Middle frontal gyrus (tissue), 1 donor: Measurements from ENCODE around the gene CCDC149.

ENCODE experiments used
- DNase-seq: peaks from one replicate; pipeline ENCODE4 v3.0.0-alpha.2; 2015; ENCODE audit warnings: low spot score; ENCODE audit errors: extremely low spot score

The CCDC149 gene

DNA sequence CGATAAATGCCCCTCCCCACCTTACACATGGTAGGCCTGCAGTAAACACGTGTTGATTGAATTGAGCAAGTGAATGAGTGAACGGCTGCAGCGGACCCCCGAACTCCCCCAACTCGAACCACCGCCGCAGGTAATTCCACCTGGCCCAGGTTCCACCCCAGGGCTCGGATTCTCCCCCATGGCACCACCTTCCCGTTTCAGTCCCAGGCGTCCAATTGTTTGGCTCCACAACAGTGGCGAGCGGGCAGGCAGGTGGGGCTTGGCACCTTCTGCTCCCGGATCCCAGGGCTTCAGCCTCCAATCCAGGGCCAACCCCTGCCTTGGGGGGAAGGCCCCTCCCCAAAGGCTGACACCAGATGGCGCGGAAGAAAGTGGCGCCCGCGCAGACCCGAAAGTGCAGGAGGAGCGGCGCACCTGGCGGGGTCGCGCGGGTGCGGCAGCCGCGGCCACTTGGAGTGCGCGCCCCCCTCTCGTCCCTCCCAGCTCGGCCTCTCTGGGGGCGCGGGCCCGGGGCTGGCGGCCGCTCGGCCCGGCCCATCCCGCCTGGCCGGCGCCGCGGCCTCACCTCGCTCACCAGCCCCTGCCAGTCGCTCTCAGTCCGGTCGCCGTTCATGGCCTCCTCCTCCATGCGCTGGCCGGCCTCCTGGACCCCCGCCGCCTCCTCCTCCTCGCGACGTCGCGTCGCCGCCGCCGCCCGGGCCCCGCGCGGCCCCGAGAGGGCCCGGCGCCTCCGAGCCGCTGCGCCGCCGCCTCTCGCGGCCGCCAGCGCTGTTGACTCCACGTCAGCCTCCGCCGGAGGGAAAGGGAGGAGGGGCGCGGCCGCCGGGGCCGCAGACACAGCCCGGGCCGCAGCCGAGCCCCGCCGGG, at the start of gene CCDC149:
Gene CCDC149, minus strand, starts transcription at position 791 of the 867 bp plus-strand sequence. Its CDS starts 178 bp downstream, at position 613.
- DNase-seq, result no peak

GRCh38 chr4:24957886-24958285, 45.0 kb upstream of the CCDC149 start:
- no peak for DNase-seq

DNA sequence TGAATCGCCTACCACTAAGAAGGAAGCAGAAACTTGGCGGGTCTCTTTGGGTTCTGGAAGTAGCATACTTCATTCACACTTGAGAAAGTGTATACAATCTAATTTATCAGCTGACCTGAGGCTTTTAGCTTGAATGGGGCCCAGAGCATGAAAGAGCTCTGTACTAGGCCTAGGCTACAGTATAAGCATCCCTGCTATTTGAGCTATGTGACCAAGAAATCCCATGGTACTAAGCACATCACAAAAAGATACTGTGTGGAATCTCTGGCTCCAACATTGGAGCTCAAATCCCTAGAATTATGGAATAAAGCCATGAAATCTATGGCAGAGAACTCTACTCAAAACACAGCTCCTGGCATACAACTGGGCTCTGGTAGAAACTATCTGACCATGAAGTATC, 43.9 kb upstream of the CCDC149 start:
- no peak for DNase-seq

DNA sequence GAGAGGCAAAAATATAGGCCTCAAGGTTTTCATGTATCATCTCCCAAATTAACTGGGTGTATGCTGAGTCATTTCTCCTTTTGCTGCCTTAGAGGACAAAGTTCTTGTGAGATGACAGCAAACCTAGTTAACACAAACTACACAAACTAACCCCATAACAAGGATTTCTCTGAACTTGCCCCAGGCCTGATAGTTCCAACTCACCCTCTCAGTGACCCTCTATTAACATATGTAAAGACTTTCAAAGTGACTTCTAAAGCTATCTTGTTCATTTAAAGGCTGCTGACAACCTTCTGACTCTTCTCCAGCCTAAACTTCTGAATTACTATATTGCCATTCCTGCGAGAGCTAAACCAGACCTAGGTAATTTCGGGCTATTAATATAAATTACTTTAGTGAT, 43.2 kb upstream of the CCDC149 start:
- no peak for DNase-seq

GRCh38 chr4:24952667-24953066, 39.8 kb upstream of the CCDC149 start:
- no peak for DNase-seq

GRCh38 chr4:24949970-24950369, 37.1 kb upstream of the CCDC149 start:
- no peak for DNase-seq

DNA sequence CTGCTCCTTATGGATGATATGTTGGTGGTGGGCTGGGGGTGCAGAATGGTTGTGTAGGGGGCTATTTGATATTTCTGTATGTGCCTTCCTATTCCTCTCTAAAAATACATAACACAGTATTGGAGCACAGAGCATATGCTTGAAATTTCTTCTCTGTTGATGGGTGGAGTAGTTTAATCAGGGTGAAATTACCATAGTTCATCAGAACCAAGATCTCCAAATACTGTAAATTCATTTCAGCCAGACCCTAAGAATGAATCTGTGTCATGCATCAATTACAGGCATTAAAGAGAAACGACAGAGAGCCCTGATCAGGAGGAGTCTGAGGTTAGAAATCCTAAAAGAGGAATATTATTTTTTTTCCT, 25.1 kb upstream of the CCDC149 start:
- DNase-seq, result no peak

- no peak for DNase-seq
Observed at GRCh38 chr4:24937176-24937916, 24.5 kb upstream of the CCDC149 start.

DNA sequence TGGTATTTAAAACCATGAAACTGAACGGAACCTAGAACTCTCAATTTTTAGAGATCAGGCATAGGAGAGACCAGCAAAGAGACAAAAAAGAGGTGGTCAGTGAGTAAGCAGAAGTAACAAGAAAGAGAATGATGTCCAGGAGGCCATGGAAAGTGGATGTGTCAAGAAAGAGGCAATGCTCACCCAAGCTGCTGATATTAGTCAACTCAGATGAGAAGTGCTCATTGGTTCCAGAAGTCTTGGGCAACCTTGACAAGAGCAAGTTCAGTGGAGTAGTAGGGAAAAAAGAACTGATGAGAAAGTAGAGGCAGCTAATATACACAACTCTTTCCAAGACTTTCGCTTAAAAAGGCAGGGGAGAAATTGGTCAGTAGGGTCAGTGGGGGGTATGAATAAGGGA, 23.0 kb upstream of the CCDC149 start:
- no peak for DNase-seq

DNA sequence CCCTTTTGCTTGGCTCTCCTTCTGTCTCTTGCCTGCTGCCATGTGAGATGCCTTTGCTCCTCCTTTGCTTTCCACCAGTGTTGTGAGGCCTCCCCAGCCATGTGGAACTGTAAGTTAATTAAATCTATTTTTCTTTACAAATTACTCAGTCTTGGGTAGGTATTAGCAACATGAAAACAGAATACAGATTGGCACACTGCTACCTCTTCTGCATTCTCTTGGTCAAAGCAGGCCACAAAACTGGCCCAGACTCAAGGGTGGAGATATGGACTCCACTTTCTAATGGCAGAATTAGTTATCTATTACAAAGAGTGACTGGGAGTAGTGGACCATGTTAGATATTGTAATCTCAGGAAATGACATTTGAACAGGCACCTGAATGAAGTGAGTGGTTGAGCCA, 21.5 kb upstream of the CCDC149 start:
- DNase-seq, result no peak

DNA sequence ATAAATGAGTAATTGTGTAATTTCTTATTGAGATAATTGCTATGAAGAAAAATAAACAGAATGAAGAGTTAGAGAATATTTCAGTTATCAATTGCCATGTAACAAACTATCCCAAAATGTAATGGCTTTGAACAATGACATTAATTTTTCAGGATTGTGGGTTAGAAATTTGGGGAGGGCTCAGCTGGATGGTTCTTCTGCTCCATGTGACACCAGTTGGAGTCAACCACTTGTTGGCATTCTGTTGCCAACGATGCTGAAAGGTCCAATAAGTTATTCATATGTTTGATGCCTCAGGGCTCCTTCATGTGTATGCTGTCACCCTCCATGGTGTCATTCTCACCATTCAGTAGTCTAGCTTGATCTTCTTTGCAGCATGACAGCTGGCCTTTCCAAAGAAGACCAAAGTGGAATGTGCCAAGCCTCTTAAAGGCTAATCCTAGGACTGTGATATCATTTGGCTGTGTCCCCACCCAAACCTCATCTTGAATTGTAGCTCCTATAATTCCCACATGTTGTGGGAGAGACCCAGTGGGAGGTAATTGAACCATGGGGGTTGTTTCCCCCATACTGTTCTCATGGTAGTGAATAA, 20.9 kb upstream of the CCDC149 start:
- no peak for DNase-seq

DNA sequence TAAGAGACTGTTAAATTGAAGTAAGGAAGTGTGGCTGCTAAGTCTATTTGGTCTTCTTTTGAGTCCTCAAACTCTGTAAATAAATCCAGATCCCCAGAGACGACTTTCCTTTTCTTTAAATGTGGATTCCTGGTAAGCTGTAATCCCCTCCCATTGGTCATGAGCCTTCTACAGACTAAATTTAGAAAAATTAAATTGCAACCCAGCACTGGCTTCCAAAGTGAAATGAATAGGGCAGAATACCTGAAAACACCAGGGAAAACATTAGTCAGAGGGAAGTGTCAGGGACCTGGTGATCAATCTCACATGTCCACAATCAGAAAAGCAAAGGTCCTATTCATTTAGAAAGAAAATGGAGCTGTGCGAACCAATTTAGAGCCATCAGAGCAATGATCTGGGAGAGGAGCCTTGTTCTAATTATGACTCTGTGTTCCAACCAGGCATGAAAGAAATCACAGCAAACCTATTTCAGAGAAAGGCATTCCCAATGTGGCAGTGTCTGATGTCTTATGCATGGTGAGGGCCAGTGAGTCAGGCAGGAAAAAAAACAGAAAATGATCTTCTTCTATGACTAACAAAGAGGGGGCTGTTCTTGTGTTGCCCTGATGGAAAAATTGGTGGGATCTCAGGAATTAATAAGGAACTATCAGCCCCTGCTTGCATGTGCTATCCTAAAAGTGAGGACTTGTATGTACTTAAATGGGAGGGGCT, 19.8 kb upstream of the CCDC149 start:
- DNase-seq, result no peak

GRCh38 chr4:24930151-24930550, 17.3 kb upstream of the CCDC149 start:
- no peak for DNase-seq

DNA sequence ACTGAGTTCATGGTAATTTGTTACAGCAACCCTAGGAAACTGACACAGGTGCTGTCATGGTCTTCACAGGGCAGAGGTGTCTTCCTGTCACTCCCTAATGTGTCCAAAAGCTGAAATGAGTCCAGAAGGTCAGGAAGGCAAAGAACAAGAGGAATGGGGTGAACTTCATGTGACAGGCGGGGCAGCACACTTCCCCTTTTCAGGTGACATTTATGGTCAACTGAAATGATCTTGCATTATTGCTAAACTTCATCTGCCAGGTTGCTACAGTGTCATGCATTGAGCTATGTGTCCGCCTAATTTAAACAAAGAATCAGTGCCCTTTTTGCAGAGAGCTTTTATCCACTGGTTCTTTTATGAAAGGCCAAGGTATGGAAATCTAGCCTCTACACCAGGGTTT, 15.9 kb upstream of the CCDC149 start:
- no peak for DNase-seq

DNA sequence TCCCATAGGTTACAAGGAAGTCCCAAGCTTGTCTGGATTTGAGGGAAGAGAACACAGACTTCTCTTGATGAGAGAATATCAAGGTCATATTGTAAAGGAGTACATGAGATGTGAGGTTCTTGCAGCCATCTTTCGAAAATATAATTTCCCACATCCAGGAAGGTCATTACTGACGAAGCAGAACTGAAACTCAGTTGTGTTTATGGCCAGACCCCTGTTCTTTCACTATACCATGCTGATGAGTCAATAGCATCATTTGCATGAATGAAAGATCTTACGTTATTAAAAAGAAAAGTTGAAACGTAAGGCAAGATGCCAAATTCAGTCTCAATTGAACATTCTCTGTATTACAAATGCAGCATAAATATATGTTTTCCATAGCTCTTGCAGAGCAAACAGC, 14.2 kb upstream of the CCDC149 start:
- no peak for DNase-seq

DNA sequence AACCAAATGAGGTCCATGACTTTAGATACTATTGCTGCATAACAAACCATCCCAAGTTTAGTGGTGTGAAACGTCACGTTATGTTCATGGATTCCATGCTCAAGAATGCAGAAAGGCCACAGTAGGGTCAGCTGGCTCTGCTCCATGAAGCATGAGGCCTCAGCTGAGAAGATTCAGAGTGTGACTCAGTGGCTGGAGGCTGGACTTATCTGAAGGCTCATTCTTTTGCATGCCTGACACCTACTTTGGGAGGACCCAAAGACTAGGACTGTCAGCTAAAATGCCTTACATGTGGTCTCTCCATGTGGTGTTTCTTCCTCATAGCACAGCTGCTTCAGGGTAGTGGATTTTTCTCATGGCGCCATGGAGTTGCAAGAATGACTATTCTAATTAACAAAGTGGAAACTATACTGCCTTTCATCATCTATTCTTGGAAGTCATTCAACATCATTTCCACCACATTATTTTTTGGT, 11.5 kb upstream of the CCDC149 start:
- no peak for DNase-seq

GRCh38 chr4:24923550-24923949, 10.7 kb upstream of the CCDC149 start:
- no peak for DNase-seq

DNA sequence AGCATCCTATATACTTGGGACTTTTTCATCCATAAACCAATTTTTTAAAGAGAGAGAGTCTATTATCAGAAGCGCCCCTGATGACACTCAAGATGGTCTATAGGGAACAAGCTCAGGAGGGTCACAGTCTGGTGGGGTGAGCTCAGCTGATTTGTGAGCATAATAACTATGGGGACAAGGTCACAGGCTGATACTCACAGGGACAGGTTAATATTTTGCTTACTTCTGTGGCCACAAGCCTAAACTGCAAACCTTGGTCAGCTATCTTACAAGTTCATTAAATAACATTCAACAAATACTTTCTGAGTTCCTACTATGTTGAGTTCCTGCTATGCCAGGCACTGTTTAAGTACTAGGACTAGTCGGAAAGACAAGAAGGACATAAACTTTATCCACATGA, 10.2 kb upstream of the CCDC149 start:
- no peak for DNase-seq

DNA sequence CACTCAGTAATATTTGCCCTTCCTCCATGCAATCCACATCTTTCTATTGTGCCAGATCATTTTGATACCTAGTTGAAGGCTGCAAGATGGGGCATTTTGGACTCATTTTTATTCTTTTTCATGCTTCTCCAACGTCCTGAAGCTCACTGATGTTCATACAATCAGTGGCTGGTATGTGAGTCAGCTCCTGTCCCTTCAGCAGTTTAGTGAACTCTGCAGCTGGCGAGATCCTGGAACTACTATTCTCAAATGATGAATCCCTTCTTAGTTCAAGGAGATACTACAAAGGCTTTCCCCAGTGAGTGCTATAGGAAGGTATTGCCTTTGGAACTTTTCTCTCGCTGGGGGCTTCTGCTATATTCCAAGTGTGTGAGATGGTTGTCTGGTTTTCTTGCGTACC, 9.6 kb upstream of the CCDC149 start:
- DNase-seq, result no peak

DNA sequence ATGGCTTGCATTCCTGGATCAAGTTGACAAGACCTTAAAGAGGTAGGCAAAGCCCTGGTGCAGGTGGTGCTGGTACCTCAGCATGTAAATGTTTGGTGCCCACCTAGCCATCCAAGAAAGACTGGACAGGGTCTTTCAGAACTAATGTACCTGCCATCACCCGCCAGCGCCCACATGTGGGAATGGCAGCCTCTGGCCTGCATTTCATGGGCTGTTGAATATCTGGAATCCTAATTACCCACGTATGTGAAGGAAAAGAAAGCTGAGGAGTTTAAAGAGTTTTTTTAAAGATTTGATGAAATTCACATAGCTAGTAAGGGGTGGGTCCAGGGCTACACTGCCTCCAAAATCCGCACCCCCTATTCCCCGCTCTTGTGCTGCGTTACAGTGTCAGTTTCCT, 8.6 kb upstream of the CCDC149 start:
- DNase-seq, result no peak

DNA sequence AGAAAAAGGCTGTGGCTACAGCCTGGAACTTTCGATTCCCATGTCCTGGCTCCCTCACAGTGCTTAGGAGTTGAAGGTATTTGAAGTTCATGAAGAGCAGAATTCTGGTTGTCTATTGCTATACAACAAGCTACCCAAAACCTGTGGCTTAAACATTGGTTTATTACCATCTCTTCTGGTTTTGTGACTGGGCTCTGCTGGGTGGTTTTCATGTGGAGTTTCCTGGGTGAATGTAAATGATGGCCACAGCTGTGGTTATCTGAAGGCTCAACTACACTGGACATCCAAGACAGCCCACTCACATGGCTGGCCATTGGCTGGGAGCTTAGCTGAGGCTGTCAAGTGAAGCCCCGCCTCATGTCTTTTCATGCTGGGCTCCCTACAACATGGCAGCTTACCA, 7.2 kb upstream of the CCDC149 start:
- DNase-seq, result no peak
